VCaP (cell line): ENCODE results near the gene SFXN5.

Experiments
- H3K27ac ChIP-seq: fragments of 450-650 bp; 2 replicates; pipeline ENCODE4 v1.5.1; 2017
- CTCF ChIP-seq: fragments of 450-650 bp; conservative IDR thresholded peaks from 2 replicates; pipeline ENCODE4 v1.5.1; 2017; ENCODE audit warnings: mild to moderate bottlenecking, moderate library complexity

The SFXN5 gene

DNA sequence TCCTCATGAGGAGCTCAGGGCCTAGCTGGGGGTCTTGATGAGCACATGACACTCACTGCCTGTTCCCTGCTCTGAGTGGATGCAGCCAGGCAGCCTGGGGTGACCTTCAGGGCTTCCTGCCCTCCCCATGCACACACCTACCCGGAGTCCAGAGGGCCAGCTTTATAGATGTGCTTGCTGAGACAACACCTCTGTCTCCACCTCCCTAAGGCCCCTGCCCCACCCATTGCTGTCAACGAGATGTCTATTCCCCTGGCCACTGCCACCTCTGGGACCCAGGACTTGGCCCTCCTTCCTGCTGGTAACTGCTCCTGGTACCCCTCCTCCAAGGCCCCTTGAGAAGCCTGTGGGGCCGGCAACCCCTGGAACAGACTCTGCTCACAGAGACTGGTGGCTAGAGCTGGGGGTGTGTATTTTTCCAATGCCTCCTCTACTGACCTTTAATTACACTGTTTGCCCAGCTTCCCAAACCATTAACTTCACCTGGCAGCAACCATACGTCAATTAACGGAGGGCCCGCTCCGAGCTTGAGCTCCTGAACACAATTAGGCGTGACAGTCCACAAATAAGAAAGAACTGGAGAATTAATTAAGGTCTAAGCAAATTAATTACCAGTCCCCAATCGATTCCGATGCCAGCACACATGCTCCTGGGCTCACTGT lies 87.9 kb downstream of the SFXN5 start:
- H3K27ac ChIP-seq = peak overlapping the region; percentile 51
- no peak for TF ChIP-seq CTCF

DNA sequence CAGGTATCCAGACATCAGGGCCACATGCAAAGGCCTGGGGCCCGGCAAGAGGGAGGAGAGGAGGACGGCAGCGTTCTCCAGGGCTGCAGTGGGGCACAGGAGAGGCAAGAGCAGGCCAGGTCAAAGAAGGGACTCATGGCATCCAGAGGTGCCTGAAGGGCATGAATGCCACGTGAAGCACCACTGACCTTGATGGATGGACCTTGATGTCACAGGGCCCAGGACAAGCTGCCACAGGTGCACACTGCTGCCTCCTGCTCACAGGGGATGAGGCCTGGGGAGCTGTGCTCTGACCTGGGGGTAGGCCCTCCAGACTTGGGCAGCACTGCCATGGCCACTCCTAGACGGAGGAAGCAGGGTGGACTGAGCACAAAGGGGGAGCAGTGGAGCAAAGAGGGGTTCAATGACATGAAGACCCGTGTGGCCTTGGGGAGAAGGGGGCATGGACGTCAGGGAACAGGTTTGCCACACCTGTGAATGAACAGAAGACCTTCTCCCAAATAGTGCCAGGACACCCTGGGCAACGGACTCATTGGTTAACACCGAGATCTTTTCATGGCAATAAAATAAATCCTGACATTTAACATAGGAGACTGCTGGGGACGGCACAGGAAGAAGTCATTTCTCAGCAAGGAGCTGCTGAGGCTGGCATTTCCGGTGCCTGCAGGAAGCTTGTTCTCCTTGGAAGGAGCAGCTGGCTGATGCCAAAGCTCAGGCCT lies 88.6 kb downstream of the SFXN5 start:
- no peak for TF ChIP-seq CTCF
- H3K27ac ChIP-seq = peak overlapping the region; percentile 51

DNA sequence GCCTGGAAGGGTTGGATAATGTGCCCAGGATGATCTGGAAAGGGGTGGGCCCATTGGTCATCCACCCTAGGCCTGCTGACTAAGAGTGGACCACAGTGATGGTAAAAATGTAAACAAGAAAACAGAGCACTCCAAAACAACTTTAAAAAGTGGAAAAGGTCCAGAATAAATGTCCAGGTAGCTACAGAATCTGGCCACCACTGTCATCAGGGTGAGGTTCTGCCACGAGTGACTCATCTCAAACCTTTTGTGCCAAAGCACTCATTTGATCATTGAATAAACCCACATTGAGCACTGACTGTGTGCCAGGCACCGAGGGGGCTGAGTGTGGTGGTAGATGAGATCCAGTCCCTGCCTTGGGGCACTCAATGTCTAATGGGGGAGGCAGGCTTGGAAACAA lies 89.3 kb downstream of the SFXN5 start:
- H3K27ac ChIP-seq = no peak overlapping the region
- TF ChIP-seq CTCF = no peak

DNA sequence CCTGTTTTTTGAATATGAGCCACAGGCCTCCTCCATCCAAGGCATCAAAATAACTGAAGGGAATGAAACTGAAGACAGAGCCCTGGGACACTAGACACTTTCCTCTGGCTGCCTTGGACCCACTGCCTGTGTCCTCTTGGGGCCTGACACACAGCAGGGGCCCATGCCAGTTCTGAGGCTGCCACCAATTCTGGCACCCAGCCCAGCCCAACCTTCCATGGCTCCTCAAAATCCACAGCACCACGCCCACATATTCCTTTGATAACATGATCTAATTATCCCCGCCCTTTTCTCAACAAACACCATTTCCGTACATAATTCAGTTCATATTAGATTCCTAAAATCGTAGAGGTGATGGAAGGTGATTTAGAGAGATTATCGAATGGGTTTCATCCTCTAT lies 90.0 kb downstream of the SFXN5 start:
- no peak overlapping the region for H3K27ac ChIP-seq
- no peak for TF ChIP-seq CTCF

DNA sequence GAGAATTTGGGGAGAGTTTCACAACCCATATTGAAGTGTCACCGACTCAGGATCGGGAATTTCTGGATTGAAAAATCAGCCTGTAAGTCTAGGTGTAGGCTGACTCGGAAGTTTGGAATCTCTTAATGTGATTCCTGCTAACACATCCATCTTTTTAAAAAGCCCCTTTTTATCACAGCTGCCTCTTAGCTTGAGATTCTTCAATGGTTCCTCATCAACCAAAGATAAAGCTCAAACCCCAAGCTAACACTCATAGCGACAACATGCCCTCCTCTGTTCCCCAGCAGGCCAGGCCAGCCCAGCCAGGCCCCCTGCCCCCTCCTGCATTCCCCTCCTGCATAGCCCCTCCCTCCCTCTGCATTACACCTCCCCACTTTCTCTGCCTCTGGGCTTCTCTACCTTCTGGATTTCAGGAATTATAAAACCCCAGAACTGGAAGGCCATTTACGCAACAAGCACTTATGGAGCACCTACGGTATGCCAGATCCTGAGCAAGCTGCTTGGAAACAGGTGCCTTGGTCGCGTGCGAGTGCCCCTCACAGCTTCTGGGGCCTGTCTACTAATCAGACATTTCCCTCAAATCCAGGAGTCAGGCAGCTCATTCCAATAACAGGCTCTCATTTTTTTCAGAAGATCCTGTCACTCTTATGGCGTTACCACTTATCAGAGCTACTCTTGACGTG lies 90.8 kb downstream of the SFXN5 start:
- TF ChIP-seq CTCF = no peak

DNA sequence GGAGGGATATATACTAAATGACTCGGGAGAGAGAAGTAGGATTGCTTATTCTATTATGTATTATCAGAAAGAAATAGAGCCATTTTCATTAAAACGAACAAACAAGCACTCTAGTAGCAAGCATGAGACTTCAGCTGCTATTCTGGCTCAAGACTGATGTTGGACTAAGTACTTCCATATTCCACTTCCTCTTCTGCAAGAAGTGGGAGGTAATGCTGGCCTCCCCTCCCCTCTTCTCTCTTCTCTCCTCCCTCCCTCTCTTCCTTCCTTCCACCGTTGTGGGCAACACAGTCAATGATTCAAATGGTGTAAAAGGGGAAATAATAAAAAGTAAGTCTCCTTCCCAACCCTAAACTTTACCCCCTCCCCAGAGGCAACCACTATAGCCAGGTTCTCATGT lies 91.6 kb downstream of the SFXN5 start:
- H3K27ac ChIP-seq = no peak overlapping the region
- TF ChIP-seq CTCF = no peak

More for the DNA sequence above, 90.8 kb downstream of the SFXN5 start:
- no peak overlapping the region for H3K27ac ChIP-seq

- H3K27ac ChIP-seq = no peak overlapping the region
- no peak for TF ChIP-seq CTCF
Observed at GRCh38 chr2:72975017-72975416, 96.5 kb downstream of the SFXN5 start.
